Type B pancreatic cell (in vitro differentiated cells): Measurements from ENCODE around the gene BAG3. TPM values are rescaled to one million over a fixed set of nuclear protein-coding genes. Genes with fewer than 3 reads are reported as not detected.
"Not testable (repeated sequence)": the region's sequence is repeated elsewhere in the genome, so short reads cannot be mapped to it uniquely, and the experiment has no call there.

ENCODE experiments used
- DNase-seq: peaks from one replicate; pipeline ENCODE4 v3.0.0; 2021; ENCODE audit warnings: mixed read lengths; ENCODE audit not compliant: unreplicated experiment; ENCODE audit errors: extremely low spot score
- H3K27ac Mint-ChIP-seq: 2 replicates; pipeline ENCODE4 v1.8.0; 2021; ENCODE audit warnings: mild to moderate bottlenecking, mixed read lengths
- H3K27me3 Mint-ChIP-seq: 2 replicates; pipeline ENCODE4 v1.8.0; 2021; ENCODE audit warnings: mixed read lengths
- H3K36me3 Mint-ChIP-seq: 2 replicates; pipeline ENCODE4 v1.8.0; 2021; ENCODE audit warnings: mixed read lengths
- H3K4me1 Mint-ChIP-seq: one replicate; pipeline ENCODE4 v1.8.0; 2021; ENCODE audit warnings: mixed read lengths; ENCODE audit not compliant: unreplicated experiment
- H3K4me3 Mint-ChIP-seq: 2 replicates; pipeline ENCODE4 v1.8.0; 2021; ENCODE audit warnings: mild to moderate bottlenecking, mixed read lengths
- H3K9me3 Mint-ChIP-seq: 2 replicates; pipeline ENCODE4 v1.8.0; 2021; ENCODE audit warnings: mixed read lengths
- CTCF ChIP-seq: fragments of 200-600 bp; sonication (generic); conservative IDR thresholded peaks from 2 replicates; pipeline ENCODE4 v1.5.0; 2021; ENCODE audit warnings: antibody characterized with exemption, mild to moderate bottlenecking
- total RNA-seq: library from RNA; stranded (reverse); gene quantifications from 2 replicates; pipeline ENCODE4 v1.2.1, GENCODE V29; 2021; ENCODE audit warnings: low replicate concordance

The BAG3 gene
- total RNA-seq, 1 donor from 2014 or later, result 24.9 TPM

- Mint-ChIP-seq H3K27ac (no peak overlapping the region), H3K4me3 (no peak overlapping the region), H3K4me1 (no peaks in the 10 kb centered on the region), H3K27me3 (peaks cover 6% of the 10 kb centered on the region), H3K9me3 (peaks cover 4% of the 10 kb centered on the region), H3K36me3 (no peaks in the 10 kb centered on the region)
- DNase-seq, result no peak
- no peak for TF ChIP-seq CTCF
Observed at GRCh38 chr10:119611433-119611832, 39.7 kb upstream of the BAG3 start.

GRCh38 chr10:119613741-119614140 is 37.4 kb upstream of the BAG3 start:
- Mint-ChIP-seq H3K4me3 (no peak overlapping the region), H3K4me1 (peaks cover 11% of the 10 kb centered on the region), H3K9me3 (peaks cover 4% of the 10 kb centered on the region), H3K27me3 (peaks cover 3% of the 10 kb centered on the region), H3K27ac (no peak overlapping the region), H3K36me3 (no peaks in the 10 kb centered on the region)
- DNase-seq, result no peak
- TF ChIP-seq CTCF, result no peak

- DNase-seq, result no peak
- no peak overlapping the region for H3K4me3 Mint-ChIP-seq
- H3K4me1 Mint-ChIP-seq, result peaks cover 13% of the 10 kb centered on the region
- H3K9me3 Mint-ChIP-seq, result peaks cover 4% of the 10 kb centered on the region
- H3K27ac Mint-ChIP-seq, result no peak overlapping the region
- no peak for TF ChIP-seq CTCF
- no peaks in the 10 kb centered on the region for H3K36me3 Mint-ChIP-seq
- H3K27me3 Mint-ChIP-seq, result no peaks in the 10 kb centered on the region
Observed at GRCh38 chr10:119614686-119615085, 36.5 kb upstream of the BAG3 start.

GRCh38 chr10:119616882-119617570 is 34.2 kb upstream of the BAG3 start:
- DNase-seq, result no peak
- no peaks in the 10 kb centered on the region for H3K27me3 Mint-ChIP-seq
- no peak overlapping the region for H3K4me3 Mint-ChIP-seq
- H3K4me1 Mint-ChIP-seq, result peaks cover 17% of the 10 kb centered on the region
- TF ChIP-seq CTCF, result peak; percentile 45
- H3K9me3 Mint-ChIP-seq, result no peaks in the 10 kb centered on the region
- H3K36me3 Mint-ChIP-seq, result no peaks in the 10 kb centered on the region
- H3K27ac Mint-ChIP-seq, result no peak overlapping the region

- H3K4me3 Mint-ChIP-seq, result no peak overlapping the region
- no peaks in the 10 kb centered on the region for H3K36me3 Mint-ChIP-seq
- H3K9me3 Mint-ChIP-seq, result no peaks in the 10 kb centered on the region
- TF ChIP-seq CTCF, result no peak
- no peaks in the 10 kb centered on the region for H3K27me3 Mint-ChIP-seq
- peaks cover 17% of the 10 kb centered on the region for H3K4me1 Mint-ChIP-seq
- no peak for DNase-seq
- no peak overlapping the region for H3K27ac Mint-ChIP-seq
Observed at GRCh38 chr10:119619215-119619614, 32.0 kb upstream of the BAG3 start.

- H3K9me3 Mint-ChIP-seq, H3K27me3 Mint-ChIP-seq, DNase-seq, H3K27ac Mint-ChIP-seq, H3K4me3 Mint-ChIP-seq, H3K36me3 Mint-ChIP-seq: not testable (repeated sequence)
- peaks cover 17% of the 10 kb centered on the region for H3K4me1 Mint-ChIP-seq
Observed at GRCh38 chr10:119619811-119620210, 31.4 kb upstream of the BAG3 start.
